Nephron progenitor cell (in vitro differentiated cells): ENCODE results near the gene TMEM59L.

ENCODE experiments used
- DNase-seq: peaks from one replicate; pipeline ENCODE4 v3.0.0; 2021
- H3K27ac Mint-ChIP-seq: 2 replicates; pipeline ENCODE4 v1.8.0; 2021; ENCODE audit warnings: mild to moderate bottlenecking, moderate library complexity, mixed read lengths
- H3K27me3 Mint-ChIP-seq: 2 replicates; pipeline ENCODE4 v1.8.0; 2021; ENCODE audit warnings: mild to moderate bottlenecking, low read depth, mixed read lengths; ENCODE audit not compliant: poor library complexity
- H3K36me3 Mint-ChIP-seq: 2 replicates; pipeline ENCODE4 v1.8.0; 2021; ENCODE audit warnings: low read depth, mixed read lengths
- H3K4me1 Mint-ChIP-seq: 2 replicates; pipeline ENCODE4 v1.8.0; 2021; ENCODE audit warnings: mixed read lengths
- H3K4me3 Mint-ChIP-seq: 2 replicates; pipeline ENCODE4 v1.8.0; 2021; ENCODE audit warnings: mild to moderate bottlenecking, moderate library complexity, mixed read lengths
- H3K9me3 Mint-ChIP-seq: 2 replicates; pipeline ENCODE4 v1.8.0; 2021; ENCODE audit warnings: mild to moderate bottlenecking, moderate library complexity, mixed read lengths
- CTCF ChIP-seq: fragments of 200-600 bp; sonication (generic); IDR thresholded peaks from 2 replicates; pipeline ENCODE4 v1.5.0; 2021; ENCODE audit warnings: antibody characterized with exemption

TMEM59L gene

GRCh38 chr19:18647371-18647767 is 34.7 kb downstream of the TMEM59L start:
- H3K27ac Mint-ChIP-seq, result peak overlapping the region; percentile 6
- DNase-seq, result no peak
- peaks cover 2% of the 10 kb centered on the region for H3K27me3 Mint-ChIP-seq
- TF ChIP-seq CTCF, result no peak
- H3K4me1 Mint-ChIP-seq, result peaks cover 77% of the 10 kb centered on the region
- H3K4me3 Mint-ChIP-seq, result peak overlapping the region; percentile 52
- no peaks in the 10 kb centered on the region for H3K9me3 Mint-ChIP-seq
- H3K36me3 Mint-ChIP-seq, result peaks cover 4% of the 10 kb centered on the region

DNA sequence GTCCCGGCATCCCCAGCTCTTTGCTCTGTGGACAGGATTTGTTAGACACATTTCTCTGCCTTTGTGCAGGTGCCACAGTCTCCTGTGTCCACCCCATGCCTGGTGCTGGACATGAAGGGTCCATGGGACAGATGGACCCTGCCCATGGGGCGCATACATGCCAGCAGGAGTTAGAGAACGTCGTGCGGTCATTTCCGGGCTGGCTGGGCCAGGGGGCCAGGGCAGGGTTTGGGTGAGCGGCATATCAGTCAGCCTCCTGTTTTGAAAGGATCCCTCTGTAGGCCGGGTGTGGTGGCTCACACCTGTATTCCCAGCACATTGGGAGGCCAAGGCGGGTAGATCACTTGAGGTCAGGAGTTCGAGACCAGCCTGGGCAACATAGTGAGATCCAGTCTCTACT is 35.1 kb downstream of the TMEM59L start:
- peaks cover 77% of the 10 kb centered on the region for H3K4me1 Mint-ChIP-seq
- H3K9me3 Mint-ChIP-seq, result no peaks in the 10 kb centered on the region
- DNase-seq, result no peak
- TF ChIP-seq CTCF, result no peak
- H3K27me3 Mint-ChIP-seq, result peaks cover 2% of the 10 kb centered on the region
- no peak overlapping the region for H3K27ac Mint-ChIP-seq
- peak overlapping the region; percentile 52 for H3K4me3 Mint-ChIP-seq
- H3K36me3 Mint-ChIP-seq, result peaks cover 4% of the 10 kb centered on the region

- peak overlapping the region; percentile 20 for H3K27ac Mint-ChIP-seq
- no peak for TF ChIP-seq CTCF
- DNase-seq, result no peak
- peaks cover 2% of the 10 kb centered on the region for H3K36me3 Mint-ChIP-seq
- H3K4me1 Mint-ChIP-seq, result peaks cover 77% of the 10 kb centered on the region
- H3K9me3 Mint-ChIP-seq, result no peaks in the 10 kb centered on the region
- peak overlapping the region; percentile 58 for H3K4me3 Mint-ChIP-seq
- H3K27me3 Mint-ChIP-seq, result peaks cover 2% of the 10 kb centered on the region
These were observed 36.3 kb downstream of the TMEM59L start for GRCh38 chr19:18648973-18649315.

GRCh38 chr19:18649371-18650020 is 36.8 kb downstream of the TMEM59L start:
- peak overlapping the region; percentile 85 for H3K27ac Mint-ChIP-seq
- H3K4me3 Mint-ChIP-seq, result peak overlapping the region; percentile 58
- H3K36me3 Mint-ChIP-seq, result no peaks in the 10 kb centered on the region
- no peak for TF ChIP-seq CTCF
- peaks cover 71% of the 10 kb centered on the region for H3K4me1 Mint-ChIP-seq
- H3K9me3 Mint-ChIP-seq, result no peaks in the 10 kb centered on the region
- peak; percentile 63 for DNase-seq
- peaks cover 2% of the 10 kb centered on the region for H3K27me3 Mint-ChIP-seq

DNA sequence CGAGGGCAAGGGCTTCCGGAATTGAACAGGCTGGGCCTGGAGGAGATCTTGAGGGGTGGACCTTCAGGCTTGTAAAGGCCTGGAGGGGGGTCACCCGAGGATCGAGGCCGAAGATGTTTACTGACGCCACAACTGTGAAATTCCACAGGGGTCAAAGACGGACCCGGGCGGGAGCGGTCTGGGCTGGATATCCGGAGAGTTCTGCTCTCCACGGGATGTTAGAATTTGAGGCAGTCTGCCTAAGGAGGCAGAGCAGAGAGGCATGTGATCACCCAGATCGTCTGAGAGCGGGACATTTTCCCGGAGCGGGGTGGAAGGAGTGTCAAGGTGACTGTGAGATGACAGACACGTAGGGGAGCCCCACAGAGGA is 37.3 kb downstream of the TMEM59L start:
- Mint-ChIP-seq H3K27me3 (peaks cover 3% of the 10 kb centered on the region), H3K27ac (peak overlapping the region; percentile 85), H3K9me3 (no peaks in the 10 kb centered on the region)

More for the DNA sequence above, 37.3 kb downstream of the TMEM59L start:
- Mint-ChIP-seq H3K4me3 (peak overlapping the region; percentile 49), H3K4me1 (peaks cover 66% of the 10 kb centered on the region), H3K36me3 (no peaks in the 10 kb centered on the region)
- no peak for TF ChIP-seq CTCF
- no peak for DNase-seq
